ENCODE measurements around the gene CCDC117. TPM values are rescaled to one million over a fixed set of nuclear protein-coding genes. Genes with fewer than 3 reads are reported as not detected.
A peak's percentile ranks its signal among the peaks of the same experiment; 100 is the strongest.
"Not testable (repeated sequence)": the region's sequence is repeated elsewhere in the genome, so short reads cannot be mapped to it uniquely, and the experiment has no call there.

Gene CCDC117
- total and polyA plus RNA-seq, 8 donors: 7.1 to 28.6 (median 13.8) TPM

DNA sequence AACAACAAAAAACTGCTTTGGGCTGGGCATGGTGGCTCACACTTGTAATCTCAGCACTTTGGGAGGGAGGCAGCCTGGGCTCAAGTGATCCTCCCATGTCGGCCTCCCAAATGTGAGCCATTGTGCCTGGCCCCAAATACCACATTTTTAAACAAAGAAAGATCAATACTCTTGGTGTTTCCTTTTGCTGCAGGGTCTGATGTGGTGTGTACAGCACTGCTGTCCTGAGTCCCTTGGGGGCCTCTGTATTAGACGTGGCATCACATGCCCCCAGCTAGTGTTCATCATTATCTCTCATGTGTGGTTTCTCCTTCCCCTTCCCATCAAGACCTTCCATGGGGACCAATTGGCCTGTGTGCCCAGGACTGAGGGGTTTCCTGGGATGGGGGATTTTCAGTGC lies 48.4 kb downstream of the CCDC117 start:
- H3K4me1 ChIP-seq: peaks cover 39 to 79% (median 65%) of the 10 kb centered on the region in 4 donors
- H3K9me3 ChIP-seq: no peaks in the 10 kb centered on the region
- peaks cover 0 to 4% (median 0%) of the 10 kb centered on the region in 4 donors for H3K36me3 ChIP-seq
- no peaks in the 10 kb centered on the region for H3K27me3 ChIP-seq
- TF ChIP-seq POLR2AphosphoS5 (IDR thresholded peaks at IDR 0.05) (no peak), POLR2A (IDR thresholded peaks at IDR 0.05) (no peak), EP300 (IDR thresholded peaks at IDR 0.05) (no peak)
- TF ChIP-seq, protein P1, sequence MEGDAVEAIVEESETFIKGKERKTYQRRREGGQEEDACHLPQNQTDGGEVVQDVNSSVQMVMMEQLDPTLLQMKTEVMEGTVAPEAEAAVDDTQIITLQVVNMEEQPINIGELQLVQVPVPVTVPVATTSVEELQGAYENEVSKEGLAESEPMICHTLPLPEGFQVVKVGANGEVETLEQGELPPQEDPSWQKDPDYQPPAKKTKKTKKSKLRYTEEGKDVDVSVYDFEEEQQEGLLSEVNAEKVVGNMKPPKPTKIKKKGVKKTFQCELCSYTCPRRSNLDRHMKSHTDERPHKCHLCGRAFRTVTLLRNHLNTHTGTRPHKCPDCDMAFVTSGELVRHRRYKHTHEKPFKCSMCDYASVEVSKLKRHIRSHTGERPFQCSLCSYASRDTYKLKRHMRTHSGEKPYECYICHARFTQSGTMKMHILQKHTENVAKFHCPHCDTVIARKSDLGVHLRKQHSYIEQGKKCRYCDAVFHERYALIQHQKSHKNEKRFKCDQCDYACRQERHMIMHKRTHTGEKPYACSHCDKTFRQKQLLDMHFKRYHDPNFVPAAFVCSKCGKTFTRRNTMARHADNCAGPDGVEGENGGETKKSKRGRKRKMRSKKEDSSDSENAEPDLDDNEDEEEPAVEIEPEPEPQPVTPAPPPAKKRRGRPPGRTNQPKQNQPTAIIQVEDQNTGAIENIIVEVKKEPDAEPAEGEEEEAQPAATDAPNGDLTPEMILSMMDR (IDR thresholded peaks at IDR 0.05): no peak
- intact Hi-C loops (cut with DNase I; ENCODE audit: low total_unique reads): no loop called here
- no peak for DNase-seq
- H3K27ac ChIP-seq: peak overlapping the region; percentile 78 to 97 (median 88)
- WGBS, 5 donors: 83 to 95% (median 86%) methylated on average over 2 of the region's 2 CpGs
- no peak overlapping the region for H3K4me3 ChIP-seq

DNA sequence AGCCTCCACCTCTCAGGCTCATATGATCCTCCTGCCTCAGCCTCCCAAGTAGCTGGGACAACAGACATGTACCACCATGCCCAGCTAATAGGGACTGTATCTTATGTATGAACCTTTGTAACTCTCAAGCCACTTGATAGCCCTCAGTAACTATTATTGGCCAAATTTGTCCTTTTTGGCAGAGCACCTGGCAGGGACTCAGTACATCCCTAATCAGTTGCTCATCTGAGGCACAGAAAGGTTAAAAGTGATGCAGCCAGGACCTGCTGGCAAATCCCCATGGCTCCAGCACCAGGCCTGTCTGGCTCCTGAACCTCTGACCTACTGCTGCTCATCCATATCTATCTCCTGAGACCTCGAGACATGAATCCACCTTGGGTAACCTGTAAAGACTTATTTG lies 49.0 kb downstream of the CCDC117 start:
- WGBS, 5 donors: 71 to 94% (median 78%) methylated on average over 1 of the region's 1 CpG
- no peaks in the 10 kb centered on the region for H3K27me3 ChIP-seq
- no peaks in the 10 kb centered on the region for H3K9me3 ChIP-seq
- peaks cover 38 to 73% (median 60%) of the 10 kb centered on the region in 4 donors for H3K4me1 ChIP-seq
- peaks cover 0 to 4% (median 0%) of the 10 kb centered on the region in 4 donors for H3K36me3 ChIP-seq
- intact Hi-C loops (cut with DNase I; ENCODE audit: low total_unique reads): no loop called here
- no peak for DNase-seq
- peak overlapping the region; percentile 50 to 90 (median 85) for H3K27ac ChIP-seq
- TF ChIP-seq EP300 (IDR thresholded peaks at IDR 0.05) (no peak), POLR2AphosphoS5 (IDR thresholded peaks at IDR 0.05) (no peak), POLR2A (IDR thresholded peaks at IDR 0.05) (no peak)
- TF ChIP-seq, protein P1 (IDR thresholded peaks at IDR 0.05): no peak
- no peak overlapping the region for H3K4me3 ChIP-seq

DNA sequence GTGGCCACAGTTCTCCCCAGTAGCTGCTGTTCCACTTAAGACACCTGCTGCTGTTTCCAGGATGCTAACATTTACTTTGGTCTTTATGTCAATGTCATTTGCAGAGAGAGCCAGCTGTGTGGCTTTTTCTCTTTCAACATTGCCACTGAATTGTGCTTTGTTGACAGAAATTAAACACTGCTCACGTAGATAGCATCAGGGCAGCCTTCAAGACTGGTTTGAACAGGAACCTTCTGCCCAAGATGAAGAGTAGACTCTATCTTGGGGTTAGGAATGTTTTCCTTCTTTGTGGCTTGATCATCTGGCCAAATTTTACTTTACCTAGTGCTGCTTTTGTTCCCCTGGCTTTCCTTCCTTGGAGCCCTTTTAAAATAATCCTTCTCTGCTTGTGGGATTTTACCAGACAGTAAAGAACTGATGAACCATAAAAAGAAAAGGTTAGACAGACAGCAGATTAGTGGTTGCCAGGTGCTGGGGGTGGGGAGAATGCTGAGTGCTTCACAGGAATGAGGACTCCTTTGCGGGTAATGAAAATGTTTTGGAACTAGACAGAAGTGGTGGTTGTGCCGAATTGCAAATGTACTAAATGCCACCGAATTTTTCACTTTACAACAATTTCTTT lies 50.5 kb downstream of the CCDC117 start:
- Histone ChIP-seq H3K36me3 (peaks cover 0 to 4% (median 0%) of the 10 kb centered on the region in 4 donors), H3K9me3 (no peaks in the 10 kb centered on the region), H3K27me3 (no peaks in the 10 kb centered on the region), H3K4me1 (peaks cover 23 to 57% (median 45%) of the 10 kb centered on the region in 4 donors), H3K27ac (peak overlapping the region; percentile 59 to 90 (median 87)), H3K4me3 (no peak overlapping the region)
- WGBS, 5 donors: 31 to 59% (median 41%) methylated on average over 4 of the region's 4 CpGs
- intact Hi-C loops (cut with DNase I; ENCODE audit: low total_unique reads): no loop called here
- peak; percentile 55 to 86 for DNase-seq
- TF ChIP-seq POLR2A (IDR thresholded peaks at IDR 0.05) (no peak), POLR2AphosphoS5 (IDR thresholded peaks at IDR 0.05) (peak; percentile 16 to 78 (median 64))

DNA sequence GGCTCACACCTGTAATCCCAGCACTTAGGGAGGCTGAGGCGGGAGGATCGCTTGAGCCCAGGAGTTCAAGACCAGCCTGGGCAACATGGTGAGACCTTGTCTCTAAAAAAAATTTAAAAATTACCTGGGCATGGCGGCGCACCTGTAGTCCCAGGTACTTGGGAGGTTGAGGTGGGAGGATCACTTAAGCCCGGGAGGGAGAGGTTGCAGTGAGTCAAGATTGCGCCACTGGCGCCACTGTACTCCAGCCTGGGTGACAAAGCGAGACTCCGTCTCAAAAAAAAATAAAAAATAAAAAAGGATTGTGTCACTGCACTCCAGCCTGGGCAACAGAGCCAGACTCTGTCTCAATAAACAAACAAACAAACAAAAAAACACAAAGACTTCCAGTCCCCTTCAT lies 52.0 kb downstream of the CCDC117 start:
- DNase-seq; H3K9me3 ChIP-seq; H3K27me3 ChIP-seq; H3K36me3 ChIP-seq; intact Hi-C loops (cut with DNase I; ENCODE audit: low total_unique reads); H3K4me3 ChIP-seq: not testable (repeated sequence)
- Histone ChIP-seq H3K27ac (peak overlapping the region in 2 of 5 donors; percentile 35 to 88), H3K4me1 (peaks cover 16 to 55% (median 43%) of the 10 kb centered on the region in 4 donors)
- 92 to 98% (median 96%) methylated on average over 9 of the region's 9 CpGs for WGBS, 5 donors

DNA sequence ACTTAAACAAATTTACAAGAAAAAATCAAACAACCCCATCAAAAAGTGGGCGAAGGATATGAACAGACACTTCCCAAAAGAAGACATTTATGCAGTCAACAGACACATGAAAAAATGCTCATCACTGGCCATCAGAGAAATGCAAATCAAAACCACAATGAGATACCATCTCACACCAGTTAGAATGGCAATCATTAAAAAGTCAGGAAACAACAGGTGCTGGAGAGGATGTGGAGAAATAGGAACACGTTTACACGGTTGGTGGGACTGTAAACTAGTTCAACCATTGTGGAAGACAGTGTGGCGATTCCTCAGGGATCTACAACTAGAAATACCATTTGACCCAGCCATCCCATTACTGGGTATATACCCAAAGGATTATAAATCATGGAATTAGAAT lies 53.9 kb downstream of the CCDC117 start:
- WGBS, 5 donors: 83 to 94% (median 91%) methylated on average over 4 of the region's 4 CpGs

DNA sequence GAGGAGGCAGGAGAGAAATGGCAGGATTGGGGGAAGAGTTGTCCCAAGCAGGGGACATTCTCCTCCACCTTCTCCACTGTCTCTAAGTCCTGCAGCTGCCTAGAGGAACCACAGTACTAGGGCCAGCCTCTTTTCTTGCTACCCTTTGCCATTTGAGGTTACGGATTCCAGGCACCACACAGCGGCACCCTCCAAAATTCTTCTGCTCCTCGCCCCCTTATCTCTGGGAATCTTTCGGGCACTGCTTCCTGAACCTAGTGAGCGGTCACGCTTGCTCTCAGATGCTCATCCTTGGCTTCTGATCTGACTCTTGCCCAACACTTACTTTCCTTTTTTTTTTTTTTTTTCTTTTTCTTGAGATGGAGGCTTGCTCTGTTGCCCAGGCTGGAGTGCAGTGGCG lies 54.4 kb downstream of the CCDC117 start:
- H3K9me3 ChIP-seq: no peaks in the 10 kb centered on the region
- H3K27ac ChIP-seq: no peak overlapping the region
- H3K36me3 ChIP-seq: peaks cover 0 to 4% (median 0%) of the 10 kb centered on the region in 4 donors
- H3K27me3 ChIP-seq: no peaks in the 10 kb centered on the region
- no peak overlapping the region for H3K4me3 ChIP-seq
- 91 to 96% (median 94%) methylated on average over 7 of the region's 7 CpGs for WGBS, 5 donors
- DNase-seq: no peak
- intact Hi-C loops (cut with DNase I; ENCODE audit: low total_unique reads): no loop called here
- no peak for TF ChIP-seq POLR2A (IDR thresholded peaks at IDR 0.05)
- no peak for TF ChIP-seq EP300 (IDR thresholded peaks at IDR 0.05)
- TF ChIP-seq, protein P1 (IDR thresholded peaks at IDR 0.05): no peak
- no peak for TF ChIP-seq POLR2AphosphoS5 (IDR thresholded peaks at IDR 0.05)
- peaks cover 17 to 50% (median 39%) of the 10 kb centered on the region in 4 donors for H3K4me1 ChIP-seq

More for the DNA sequence above, 53.9 kb downstream of the CCDC117 start:
- H3K9me3 ChIP-seq; H3K4me3 ChIP-seq; DNase-seq; H3K27me3 ChIP-seq; intact Hi-C loops (cut with DNase I; ENCODE audit: low total_unique reads); H3K36me3 ChIP-seq; H3K27ac ChIP-seq: not testable (repeated sequence)
- peaks cover 22 to 50% (median 38%) of the 10 kb centered on the region in 4 donors for H3K4me1 ChIP-seq
